ENCODE data around the gene ARHGAP21.
"Not testable (repeated sequence)": the region's sequence is repeated elsewhere in the genome, so short reads cannot be mapped to it uniquely, and the experiment has no call there.

Gene ARHGAP21

DNA sequence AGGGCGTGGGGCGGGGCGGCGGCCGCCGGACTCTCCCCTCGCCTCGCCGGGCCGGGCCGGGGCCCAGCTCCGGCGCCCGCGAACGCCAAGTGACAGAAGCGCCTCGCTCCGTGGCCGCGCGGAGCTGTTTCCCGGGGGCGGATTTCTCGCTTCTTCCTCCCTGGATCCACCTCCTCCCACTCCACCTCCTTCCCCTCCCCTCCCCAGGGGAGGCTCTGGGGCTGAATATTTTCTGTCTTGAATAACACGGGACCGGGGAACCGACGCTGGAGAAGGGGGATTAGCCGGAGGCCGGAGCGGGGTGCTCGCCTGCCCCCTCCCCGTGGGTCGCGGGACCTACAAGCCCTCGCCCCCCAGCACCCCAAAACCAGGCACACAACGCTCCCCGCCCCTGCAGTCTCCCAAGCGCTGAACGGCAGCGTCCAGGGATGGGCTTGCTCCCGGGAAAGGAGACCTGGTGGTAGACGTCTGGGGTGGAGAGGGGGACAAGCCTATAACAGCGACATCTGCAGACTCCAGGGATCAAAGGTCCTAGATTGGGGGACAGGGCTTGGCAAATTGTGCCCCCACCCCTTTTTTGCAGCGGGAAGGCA is at the start of gene ARHGAP21:
TSS of gene ARHGAP21 (minus strand) at position 100 of the 593 bp plus-strand sequence. CDS start 1,988 bp downstream, outside the sequence.
- peak; percentile 82 for DNase-seq (ENCODE audit: low read depth)

DNA sequence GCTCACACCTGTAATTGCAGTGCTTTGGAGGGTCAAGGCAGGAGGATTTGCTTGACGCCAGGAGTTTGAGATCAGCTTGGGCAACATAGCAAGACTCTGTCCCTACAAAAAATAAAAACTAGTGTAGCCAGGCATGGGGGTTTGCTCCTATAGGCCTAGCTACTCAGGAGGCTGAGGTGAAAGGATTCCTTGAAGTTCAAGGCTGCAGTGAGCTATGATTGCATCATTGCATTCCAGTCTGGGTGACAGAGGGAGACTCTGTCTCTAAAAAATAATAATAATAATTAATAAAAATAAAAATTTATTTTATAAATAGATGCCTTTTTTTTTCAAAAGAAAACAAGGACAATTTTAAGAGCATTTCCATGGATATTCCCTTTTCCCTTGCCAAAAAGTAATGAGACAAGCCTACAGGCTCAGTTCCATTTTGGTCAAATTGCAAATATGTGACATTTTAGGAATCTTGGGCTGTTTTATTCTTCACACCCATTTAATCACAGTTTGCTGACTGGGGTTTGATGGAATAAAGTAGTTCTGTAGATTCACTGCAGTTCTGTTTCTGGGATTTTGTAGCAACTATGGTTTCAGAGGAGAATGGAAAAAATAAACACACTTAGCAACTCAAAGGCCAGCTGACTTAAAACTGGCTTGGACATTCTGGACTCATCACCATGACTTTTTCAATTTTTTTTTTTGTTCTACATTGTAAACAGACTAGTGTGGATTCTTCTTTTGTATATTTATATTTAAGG is 48.4 kb upstream of the ARHGAP21 start:
- DNase-seq (ENCODE audit: low read depth), result no peak

- DNase-seq (ENCODE audit: low read depth), result not testable (repeated sequence)
Measured at GRCh38 chr10:24764991-24765390, 41.3 kb upstream of the ARHGAP21 start.

DNA sequence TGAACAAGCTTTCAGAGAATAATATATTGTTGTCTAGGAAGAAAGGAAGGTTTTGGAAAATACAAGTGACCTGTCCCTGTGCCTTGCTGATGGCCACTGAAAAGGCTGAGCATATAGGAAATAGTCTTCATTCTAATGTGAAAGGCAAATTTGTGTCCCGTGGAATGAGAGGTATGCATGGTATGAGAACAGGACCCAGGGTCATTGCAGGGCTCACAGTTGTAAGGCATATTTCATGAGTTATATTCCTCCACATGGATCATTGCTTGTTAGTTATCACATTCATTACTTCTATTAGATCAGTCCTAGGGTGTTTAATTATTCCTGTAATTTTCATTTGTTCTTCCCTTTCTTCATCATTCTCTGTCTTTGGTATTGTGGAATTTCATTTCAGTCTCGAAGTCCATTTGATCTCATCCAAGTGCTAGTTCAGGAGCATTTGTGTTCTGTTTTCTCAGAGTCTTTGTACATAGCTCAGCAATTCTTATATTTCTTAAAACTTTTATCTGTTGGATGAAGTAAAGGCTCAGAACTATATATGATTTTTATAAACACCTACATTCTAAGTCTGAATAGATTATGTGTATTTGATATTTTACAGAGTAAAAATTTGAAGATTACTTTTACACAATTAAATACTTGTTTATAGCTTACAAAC is 39.4 kb upstream of the ARHGAP21 start:
- peak; percentile 75 for DNase-seq (ENCODE audit: low read depth)

DNA sequence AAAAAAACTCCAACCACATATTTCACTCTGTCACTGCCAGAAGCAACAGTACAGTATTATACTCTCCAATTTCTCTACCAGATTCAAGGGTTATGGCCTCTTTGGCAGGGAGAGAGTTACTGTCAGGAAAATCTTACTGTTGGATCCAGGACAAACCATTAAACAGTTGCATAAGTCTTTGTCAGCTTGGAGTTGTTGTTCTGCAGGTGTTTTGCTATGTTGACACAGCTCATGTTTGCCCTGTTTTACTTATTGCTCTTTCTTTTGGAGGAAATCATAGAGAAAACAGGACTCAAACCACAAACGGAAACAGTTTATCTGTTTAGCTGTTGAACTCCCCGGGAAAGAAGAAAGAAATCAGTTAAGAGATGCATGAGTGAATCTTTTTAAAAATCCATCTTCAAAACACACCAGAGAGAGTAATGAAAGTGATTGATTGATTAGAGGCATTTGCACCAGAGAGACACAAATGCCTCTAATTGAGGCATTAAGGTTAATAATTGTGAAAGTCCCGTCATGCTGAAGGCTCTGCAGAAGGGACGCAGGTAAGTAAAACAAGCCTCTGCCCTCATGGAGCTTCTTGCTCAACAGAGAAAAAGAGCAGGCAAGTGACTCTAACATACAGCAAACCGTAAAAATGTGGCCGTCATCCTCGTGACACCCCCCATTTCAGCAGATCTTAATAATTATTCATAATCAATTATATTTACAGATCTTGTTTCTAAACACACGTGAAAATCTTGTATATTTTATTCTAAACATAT is 38.7 kb upstream of the ARHGAP21 start:
- DNase-seq (ENCODE audit: low read depth), result no peak

- DNase-seq (ENCODE audit: low read depth), result no peak
Measured at GRCh38 chr10:24759672-24760071, 36.0 kb upstream of the ARHGAP21 start.

GRCh38 chr10:24758254-24758653 is 34.6 kb upstream of the ARHGAP21 start:
- not testable (repeated sequence) for DNase-seq (ENCODE audit: low read depth)

GRCh38 chr10:24756283-24756682 is 32.6 kb upstream of the ARHGAP21 start:
- DNase-seq (ENCODE audit: low read depth), result no peak

DNA sequence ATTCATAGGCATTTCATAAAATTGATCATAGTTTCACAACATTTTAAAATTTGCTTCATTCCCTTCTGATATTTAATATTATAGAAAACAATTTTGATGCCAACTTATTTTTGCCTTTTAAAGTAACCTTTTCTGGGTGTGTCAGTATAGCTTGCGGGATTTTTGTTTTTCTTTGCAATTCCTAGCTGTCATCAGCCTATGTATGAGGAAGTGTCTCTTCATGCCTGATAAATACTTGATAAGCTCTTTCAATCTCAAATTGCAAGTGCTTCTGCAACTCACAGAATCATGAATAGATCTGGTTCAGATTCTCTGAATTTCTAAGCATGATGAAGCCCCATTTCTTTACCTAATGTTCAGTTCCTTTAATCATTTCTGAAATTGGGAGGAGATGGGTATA is 28.0 kb upstream of the ARHGAP21 start:
- DNase-seq (ENCODE audit: low read depth), result no peak

- no peak for DNase-seq (ENCODE audit: low read depth)
Measured at GRCh38 chr10:24750695-24751094, 27.0 kb upstream of the ARHGAP21 start.

DNA sequence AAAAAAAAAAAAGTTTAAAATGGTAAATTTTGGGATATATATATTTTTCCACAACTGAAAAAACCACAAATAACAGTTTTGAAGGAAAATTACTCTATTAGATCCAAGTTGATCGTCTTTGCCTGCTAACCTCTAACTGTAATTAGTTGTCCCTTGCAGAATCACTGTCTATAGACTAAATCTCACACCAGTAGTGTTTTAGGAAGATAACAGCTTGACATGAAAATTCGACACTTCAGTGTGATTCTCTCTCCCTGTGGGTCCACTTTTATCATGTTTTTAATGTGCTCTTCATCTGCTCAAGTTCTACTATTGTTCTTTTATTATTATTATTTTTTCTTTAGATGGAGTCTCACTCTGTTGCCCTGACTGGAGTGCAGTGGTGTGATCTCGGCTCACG is 24.5 kb upstream of the ARHGAP21 start:
- no peak for DNase-seq (ENCODE audit: low read depth)

- DNase-seq (ENCODE audit: low read depth), result no peak
Measured at GRCh38 chr10:24744946-24745345, 21.3 kb upstream of the ARHGAP21 start.

DNA sequence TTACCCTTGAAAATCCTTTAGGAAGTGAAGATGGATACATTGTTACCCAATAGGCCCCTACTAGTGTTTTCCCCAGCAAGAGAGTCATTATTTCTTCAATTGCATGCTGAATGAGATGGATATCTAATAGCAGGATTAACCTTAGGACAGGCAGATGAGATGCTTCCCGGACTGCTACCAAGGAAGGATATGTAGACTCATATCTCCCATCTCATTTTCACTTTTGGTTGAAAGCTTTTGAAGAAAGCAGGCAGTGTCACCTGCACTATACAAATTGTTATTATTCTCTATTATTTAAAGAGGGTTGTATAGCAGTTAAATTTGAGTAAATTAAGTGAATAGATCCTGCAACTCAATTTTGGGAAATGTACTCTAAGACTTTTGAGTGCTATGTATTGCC is 17.0 kb upstream of the ARHGAP21 start:
- DNase-seq (ENCODE audit: low read depth), result no peak

- DNase-seq (ENCODE audit: low read depth), result no peak
Measured at GRCh38 chr10:24737001-24737400, 13.3 kb upstream of the ARHGAP21 start.

DNA sequence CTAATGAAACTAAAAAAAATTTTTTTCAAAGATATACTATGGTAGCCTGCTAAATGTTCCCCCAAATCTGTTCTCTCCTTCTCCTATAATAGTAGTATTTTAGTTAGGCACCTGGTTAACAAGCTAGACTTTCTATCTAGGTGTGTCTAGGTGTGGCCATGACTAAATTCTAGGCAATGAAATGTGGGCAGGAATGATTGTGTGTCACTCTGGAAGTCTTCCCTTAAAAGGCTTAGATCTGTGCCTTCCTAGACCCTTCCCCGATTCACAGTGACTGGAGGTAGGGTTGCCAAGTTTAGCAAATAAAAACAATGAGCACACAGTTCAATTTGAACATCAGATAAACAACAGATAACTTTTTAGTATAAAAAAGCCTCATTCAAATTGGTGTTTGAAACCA is 8.3 kb upstream of the ARHGAP21 start:
- no peak for DNase-seq (ENCODE audit: low read depth)

GRCh38 chr10:24730811-24731210 is 7.1 kb upstream of the ARHGAP21 start:
- DNase-seq (ENCODE audit: low read depth), result no peak

GRCh38 chr10:24727786-24728185 is 4.1 kb upstream of the ARHGAP21 start:
- DNase-seq (ENCODE audit: low read depth), result peak; percentile 18

- DNase-seq (ENCODE audit: low read depth), result no peak
Measured at GRCh38 chr10:24726626-24727025, 2.9 kb upstream of the ARHGAP21 start.

- not testable (repeated sequence) for DNase-seq (ENCODE audit: low read depth)
Measured at GRCh38 chr10:24726029-24726428, 2.3 kb upstream of the ARHGAP21 start.

GRCh38 chr10:24724381-24725228 is 918 bp upstream of the ARHGAP21 start:
- DNase-seq (ENCODE audit: low read depth), result peak; percentile 97

DNA sequence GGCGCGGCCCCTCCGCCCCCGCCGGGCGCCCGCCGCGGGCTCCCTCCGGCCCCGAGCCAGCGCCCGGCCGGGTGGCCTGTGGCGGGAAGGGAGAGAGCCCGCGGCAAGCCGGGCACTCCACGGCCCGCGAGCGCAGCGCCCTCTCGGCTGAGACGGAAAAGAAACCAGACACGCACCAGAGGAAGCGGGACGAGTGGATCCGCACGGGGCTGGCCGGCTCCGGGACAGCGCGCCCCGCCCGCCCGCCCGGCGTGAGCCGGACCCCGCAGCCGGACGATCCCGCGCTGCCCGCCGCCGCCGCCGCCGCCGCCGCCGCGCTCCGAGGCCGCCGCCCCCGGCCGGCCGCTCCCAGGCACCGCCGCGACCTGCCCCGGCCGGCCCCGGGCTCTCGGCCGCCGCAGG is 300 bp downstream of the ARHGAP21 start:
- peak; percentile 46 for DNase-seq (ENCODE audit: low read depth)
